ENCODE data around the gene MAP4.

DNA sequence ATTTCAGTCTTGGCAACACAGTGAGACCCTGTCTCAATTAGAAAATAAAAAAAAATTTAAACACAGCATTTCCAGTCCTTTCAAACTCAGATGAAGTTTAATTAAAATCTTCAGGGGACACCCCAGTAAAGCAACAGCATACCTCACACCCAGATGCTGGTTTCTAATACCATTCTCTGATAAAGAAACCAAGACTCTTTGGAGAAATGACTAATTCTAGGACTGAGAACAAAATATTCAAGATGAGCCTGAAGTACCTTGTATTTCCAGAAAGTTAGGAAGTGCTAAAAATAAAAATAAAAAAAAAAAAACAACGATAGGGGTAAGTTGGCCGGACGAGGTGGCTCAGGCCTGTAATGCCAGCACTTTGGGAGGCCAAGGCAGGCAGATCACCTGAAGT lies 14.0 kb upstream of the MAP4 start:
- no peak for TF ChIP-seq CTCF (IDR thresholded peaks at IDR 0.05)
- TF ChIP-seq POLR2A (IDR thresholded peaks at IDR 0.05), result no peak
- no peak for TF ChIP-seq POLR2AphosphoS5 (IDR thresholded peaks at IDR 0.05)

Measured in gastroesophageal sphincter (tissue), 3 donors.